Sigmoid colon (tissue), 7 donors: Measurements from ENCODE around the gene OAS1. TPM values are rescaled to one million over a fixed set of nuclear protein-coding genes. Genes with fewer than 3 reads are reported as not detected.

ENCODE experiments used
- DNase-seq: peaks from one replicate; pipeline ENCODE4 v3.0.0-alpha.2; 2019
- H3K27ac ChIP-seq, 4 donors: fragments of 200-600 bp; sonication (generic); one replicate each; pipeline ENCODE4 v1.5.1; 2016 to 2019; ENCODE audit warnings: mild to moderate bottlenecking in 1 of 4
- H3K27me3 ChIP-seq, 3 donors: fragments of 200-600 bp; sonication (generic); one replicate each; pipeline ENCODE4 v1.5.1; 2019; ENCODE audit warnings: mild to moderate bottlenecking in 1 of 3
- H3K36me3 ChIP-seq, 4 donors: fragments of 200-600 bp; sonication (generic); one replicate each; pipeline ENCODE4 v1.5.1; 2016 to 2019
- H3K4me1 ChIP-seq, 4 donors: fragments of 200-600 bp; sonication (generic); one replicate each; pipeline ENCODE4 v1.5.1; 2017 to 2019
- H3K4me3 ChIP-seq, 4 donors: fragments of 200-600 bp; sonication (generic); one replicate each; pipeline ENCODE4 v1.5.1; 2017 to 2019; ENCODE audit warnings: mild to moderate bottlenecking in 2 of 4, moderate library complexity in 1 of 4
- H3K9me3 ChIP-seq, 4 donors: fragments of 200-600 bp in 3 of 4; sonication (generic) in 3 of 4; one replicate each; pipeline versions ENCODE4 v1.5.1 to v1.6.1; 2013 to 2019
- CTCF ChIP-seq, 4 experiments: fragments of 450-650 bp in 3 of 4; fragments of 200-600 bp in 1 of 4; IDR thresholded peaks; one replicate each; pipeline ENCODE4 v1.5.1; 2016 to 2019; ENCODE audit warnings: antibody characterized with exemption in 4 of 4, mild to moderate bottlenecking in 3 of 4, moderate library complexity in 2 of 4
- EP300 ChIP-seq, 4 donors: sonication (generic); formaldehyde crosslinking; IDR thresholded peaks; one replicate each; pipeline ENCODE4 v1.6.1; 2017; ENCODE audit warnings: antibody characterized with exemption in 4 of 4
- POLR2A ChIP-seq, 2 donors: fragments of 450-650 bp; IDR thresholded peaks; one replicate each; pipeline ENCODE4 v1.6.1; 2016; ENCODE audit warnings: antibody characterized with exemption in 2 of 2, mild to moderate bottlenecking in 2 of 2, moderate library complexity in 2 of 2
- POLR2AphosphoS5 ChIP-seq, 4 donors: sonication (generic); formaldehyde crosslinking; IDR thresholded peaks; one replicate each; pipeline ENCODE4 v1.6.1; 2017; ENCODE audit warnings: antibody characterized with exemption in 4 of 4
- WGBS, 2 donors: extraction: QIAGEN DNeasy Blood & Tissue Kit; methylation state at CpG; one replicate each; pipeline ENCODE4 v1.1.7; 2013; 5-methylcytosine and 5-hydroxymethylcytosine counted together
- intact Hi-C: fragments of 100-400 bp; cut with DNase I; formaldehyde crosslinking; loops from one replicate; pipeline ENCODE4 v1.15.1; 2023
- polyA plus RNA-seq, 3 donors: library from polyadenylated mRNA; stranded (reverse); fragments of 200-250 nt; gene quantifications; one replicate each; pipeline ENCODE4 v1.2.3, GENCODE V29; 2013
- total RNA-seq, 4 donors: library from RNA; depleted of rRNA; stranded (reverse); fragments of >200 nt; gene quantifications; one replicate each; pipeline ENCODE4 v1.1.0, GENCODE V29; 2016
- donor health status: healthy with polysubstance abuse.
- donor health status: Bipolar disorder and iron deficiency.
- donor health status: healthy.

Gene OAS1
- total and polyA plus RNA-seq, 7 donors, result 8.9 to 259 (median 18.5) TPM

- Histone ChIP-seq H3K9me3 (no peaks in the 10 kb centered on the region), H3K27me3 (peaks cover 0 to 4% (median 0%) of the 10 kb centered on the region in 3 donors), H3K36me3 (no peaks in the 10 kb centered on the region), H3K4me1 (peaks cover 0 to 11% (median 5%) of the 10 kb centered on the region in 4 donors), H3K27ac (no peak overlapping the region), H3K4me3 (no peak overlapping the region)
- 26 to 80% methylated on average over 2 of the region's 2 CpGs for WGBS, 2 donors
- no peak for DNase-seq
- intact Hi-C loops, result loop anchor here (10.0 kb wide), 1 partner anchor 104 kb away; no protein-coding TSS in a partner anchor
- TF ChIP-seq CTCF (IDR thresholded peaks at IDR 0.05) (no peak), POLR2A (IDR thresholded peaks at IDR 0.05) (no peak), EP300 (IDR thresholded peaks at IDR 0.05) (no peak), POLR2AphosphoS5 (IDR thresholded peaks at IDR 0.05) (no peak)
Observed at GRCh38 chr12:112901271-112901670, 5.5 kb upstream of the OAS1 start.

GRCh38 chr12:112904571-112904970 lies 2.2 kb upstream of the OAS1 start:
- DNase-seq, result no peak
- Histone ChIP-seq H3K4me1 (peaks cover 0 to 26% (median 12%) of the 10 kb centered on the region in 4 donors), H3K27ac (no peak overlapping the region), H3K36me3 (no peaks in the 10 kb centered on the region), H3K9me3 (no peaks in the 10 kb centered on the region), H3K4me3 (no peak overlapping the region), H3K27me3 (no peaks in the 10 kb centered on the region)
- TF ChIP-seq POLR2AphosphoS5 (IDR thresholded peaks at IDR 0.05), result no peak
- TF ChIP-seq EP300 (IDR thresholded peaks at IDR 0.05), result no peak
- no peak for TF ChIP-seq POLR2A (IDR thresholded peaks at IDR 0.05)
- TF ChIP-seq CTCF (IDR thresholded peaks at IDR 0.05), result no peak
- intact Hi-C loops, result loop anchor here (10.0 kb wide), 1 partner anchor 100 kb away; no protein-coding TSS in a partner anchor

- WGBS, 2 donors, result 50 to 64% methylated on average over 4 of the region's 4 CpGs
- DNase-seq, result no peak
- intact Hi-C loops, result loop anchor here (10.0 kb wide), 1 partner anchor 99 kb away; no protein-coding TSS in a partner anchor
- Histone ChIP-seq H3K27ac (peak overlapping the region in 2 of 4 donors; percentile 61 to 66), H3K4me1 (peaks cover 0 to 26% (median 12%) of the 10 kb centered on the region in 4 donors), H3K36me3 (no peaks in the 10 kb centered on the region), H3K4me3 (no peak overlapping the region), H3K27me3 (no peaks in the 10 kb centered on the region), H3K9me3 (no peaks in the 10 kb centered on the region)
- no peak for TF ChIP-seq EP300 (IDR thresholded peaks at IDR 0.05)
- no peak for TF ChIP-seq POLR2A (IDR thresholded peaks at IDR 0.05)
- no peak for TF ChIP-seq CTCF (IDR thresholded peaks at IDR 0.05)
- TF ChIP-seq POLR2AphosphoS5 (IDR thresholded peaks at IDR 0.05), result no peak
Observed at GRCh38 chr12:112905451-112906089, 1.2 kb upstream of the OAS1 start.

- H3K9me3 ChIP-seq, result peaks cover 0 to 3% (median 0%) of the 10 kb centered on the region in 4 donors
- H3K27me3 ChIP-seq, result no peaks in the 10 kb centered on the region
- H3K36me3 ChIP-seq, result peaks cover 0 to 10% (median 0%) of the 10 kb centered on the region in 4 donors
- peak overlapping the region; percentile 6 to 47 (median 43) for H3K4me3 ChIP-seq
- peak overlapping the region; percentile 59 to 71 (median 64) for H3K27ac ChIP-seq
- no peak for DNase-seq
- WGBS, 2 donors, result 34 to 40% methylated on average over 7 of the region's 7 CpGs
- intact Hi-C loops, result loop anchor here (10.0 kb wide), 1 partner anchor 97 kb away; no protein-coding TSS in a partner anchor
- peaks cover 0 to 26% (median 12%) of the 10 kb centered on the region in 4 donors for H3K4me1 ChIP-seq
- TF ChIP-seq EP300 (IDR thresholded peaks at IDR 0.05), result no peak
- no peak for TF ChIP-seq CTCF (IDR thresholded peaks at IDR 0.05)
- no peak for TF ChIP-seq POLR2A (IDR thresholded peaks at IDR 0.05)
- TF ChIP-seq POLR2AphosphoS5 (IDR thresholded peaks at IDR 0.05), result no peak
Observed at GRCh38 chr12:112907415-112908157, 824 bp downstream of the OAS1 start.
